HEK293 (cell line): Measurements from ENCODE around the gene VKORC1.

Experiments
- CTCF ChIA-PET: fragments of 350-600 bp; formaldehyde crosslinking; extraction: SDS; loops from one replicate; lab custom pipeline; 2021; ENCODE audit warnings: antibody characterized with exemption; lab: Yijun Ruan, JAX
- POLR2A ChIA-PET: fragments of 300-600 bp; formaldehyde crosslinking; extraction: SDS; loops from one replicate; lab custom pipeline; 2020; ENCODE audit warnings: antibody characterized with exemption, inconsistent platforms; lab: Yijun Ruan, JAX
- H3K27ac ChIP-seq: fragments of 200-500 bp; sonication (Bioruptor generic); 2 replicates; pipeline ENCODE4 v1.5.1; 2014; ENCODE audit warnings: low read depth, low read length, control low read depth, inconsistent platforms; ENCODE audit errors: extremely low read depth
- H3K36me3 ChIP-seq, 2 experiments: fragments of 200-500 bp in 1 of 2; sonication (Bioruptor generic) in 1 of 2; 1 replicate in 1 of 2; 2 replicates in 1 of 2; pipeline ENCODE4 v1.5.1; 2014 to 2017; ENCODE audit warnings: inconsistent platforms in 2 of 2, low read length in 2 of 2; ENCODE audit not compliant: control insufficient read depth in 2 of 2, insufficient read depth in 1 of 2
- H3K4me1 ChIP-seq: fragments of 200-500 bp; sonication (Bioruptor generic); 2 replicates; pipeline ENCODE4 v1.5.1; 2014; ENCODE audit warnings: mild to moderate bottlenecking, low read length, inconsistent platforms; ENCODE audit not compliant: control insufficient read depth, insufficient read depth
- H3K4me3 ChIP-seq: 2 replicates; pipeline ENCODE4 v1.5.1; 2011; ENCODE audit warnings: low read depth, mild to moderate bottlenecking, control low read depth, low read length, moderate library complexity
- H3K9me3 ChIP-seq: fragments of 200-500 bp; sonication (Bioruptor generic); 2 replicates; pipeline ENCODE4 v1.5.1; 2014; ENCODE audit warnings: low read depth, low read length, inconsistent platforms; ENCODE audit not compliant: control insufficient read depth, insufficient read depth
- GLIS1 ChIP-seq: fragments of 450-650 bp; formaldehyde crosslinking; IDR thresholded peaks from 2 replicates; pipeline ENCODE4 v1.5.1; 2016; ENCODE audit warnings: missing biosample characterization, missing genetic modification characterization
- GLIS2 ChIP-seq: fragments of 450-650 bp; formaldehyde crosslinking; IDR thresholded peaks from 2 replicates; pipeline ENCODE4 v1.5.1; 2016; ENCODE audit warnings: missing biosample characterization, missing genetic modification characterization
- SCRT2 ChIP-seq: fragments of 450-650 bp; formaldehyde crosslinking; IDR thresholded peaks from 2 replicates; pipeline ENCODE4 v1.5.1; 2016; ENCODE audit warnings: missing biosample characterization, missing genetic modification characterization
- TRIM28 ChIP-seq: IDR thresholded peaks from 2 replicates; pipeline ENCODE4 v1.6.1; 2011; ENCODE audit warnings: low read length, control low read depth, borderline replicate concordance
- ZNF2 ChIP-seq: fragments of 450-650 bp; formaldehyde crosslinking; IDR thresholded peaks from 2 replicates; pipeline ENCODE4 v1.5.1; 2016; ENCODE audit warnings: missing biosample characterization, missing genetic modification characterization
- ZNF311 ChIP-seq: fragments of 450-650 bp; formaldehyde crosslinking; IDR thresholded peaks from 2 replicates; pipeline ENCODE4 v1.5.1; 2017; ENCODE audit warnings: missing biosample characterization, missing genetic modification characterization, borderline replicate concordance
- ZNF571 ChIP-seq: fragments of 450-650 bp; formaldehyde crosslinking; IDR thresholded peaks from 2 replicates; pipeline ENCODE4 v1.5.0; 2017; ENCODE audit warnings: missing biosample characterization, missing genetic modification characterization
- ZNF677 ChIP-seq: fragments of 450-650 bp; IDR thresholded peaks from 2 replicates; pipeline ENCODE4 v1.5.0; 2018; ENCODE audit warnings: missing biosample characterization, mild to moderate bottlenecking, missing genetic modification characterization, moderate library complexity
- ZNF701 ChIP-seq: fragments of 450-650 bp; formaldehyde crosslinking; IDR thresholded peaks from 2 replicates; pipeline ENCODE4 v1.5.1; 2016; ENCODE audit warnings: missing biosample characterization, missing genetic modification characterization
- ZNF768 ChIP-seq: fragments of 450-650 bp; formaldehyde crosslinking; IDR thresholded peaks from 2 replicates; pipeline ENCODE4 v1.5.1; 2018; ENCODE audit warnings: missing biosample characterization, mild to moderate bottlenecking, missing genetic modification characterization
- TF ChIP-seq, protein P1 (sequence below): fragments of 450-650 bp; formaldehyde crosslinking; IDR thresholded peaks from 2 replicates; pipeline ENCODE4 v1.5.1; 2016; ENCODE audit warnings: missing biosample characterization, missing genetic modification characterization
- TF ChIP-seq, protein P2 (sequence below): fragments of 450-650 bp; formaldehyde crosslinking; IDR thresholded peaks from 2 replicates; pipeline ENCODE4 v1.5.1; 2017; ENCODE audit warnings: missing biosample characterization, missing genetic modification characterization
- TF ChIP-seq, protein P3 (sequence below): fragments of 450-650 bp; formaldehyde crosslinking; IDR thresholded peaks from 2 replicates; pipeline ENCODE4 v1.5.1; 2016; ENCODE audit warnings: missing biosample characterization, missing genetic modification characterization
- TF ChIP-seq, protein P4 (sequence below): fragments of 450-650 bp; formaldehyde crosslinking; IDR thresholded peaks from 2 replicates; pipeline ENCODE4 v1.5.1; 2016; ENCODE audit warnings: missing biosample characterization, missing genetic modification characterization

Gene VKORC1

DNA sequence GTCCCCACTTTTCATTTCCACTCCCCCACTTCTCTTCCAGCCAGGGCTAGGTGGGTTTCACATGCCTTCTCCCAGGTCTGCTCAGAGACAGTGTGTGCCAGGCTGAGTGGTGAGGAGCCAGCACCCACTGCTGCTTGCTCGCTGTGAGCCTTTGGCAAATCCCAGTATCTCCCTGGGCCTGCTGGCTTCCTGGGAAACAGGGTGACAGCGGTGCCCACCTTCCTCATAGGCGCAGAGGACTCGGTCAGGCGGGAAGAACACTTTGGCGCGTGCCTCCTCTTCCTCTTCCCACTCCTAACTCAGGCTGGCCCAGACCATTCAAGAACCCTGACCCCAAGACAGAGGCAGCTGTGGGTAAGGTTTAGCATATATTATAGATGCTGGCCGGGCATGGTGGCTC, 5.4 kb downstream of the VKORC1 start:
- ChIA-PET POLR2A (interaction anchor here (0.8 to 1.2 kb wide), 2 partner anchors 12 to 28 kb away, joined by 3 to 4 read pairs; partner anchors contain the start of gene KAT8), CTCF (no interaction called here)
- H3K27ac ChIP-seq = no peak overlapping the region
- no peaks in the 10 kb centered on the region for H3K9me3 ChIP-seq
- peaks cover 0 to 45% of the 10 kb centered on the region in 2 experiments; a peak in 2 of 3 replicates for H3K36me3 ChIP-seq
- TF ChIP-seq SCRT2 (no peak), ZNF701 (tag by site-specific recombination) (no peak), ZNF2 (tag by site-specific recombination) (no peak), ZNF311 (tag by site-specific recombination) (no peak), ZNF677 (tag by site-specific recombination) (no peak), TRIM28 (no peak), ZNF571 (tag by site-specific recombination) (no peak)
- TF ChIP-seq, protein P1, sequence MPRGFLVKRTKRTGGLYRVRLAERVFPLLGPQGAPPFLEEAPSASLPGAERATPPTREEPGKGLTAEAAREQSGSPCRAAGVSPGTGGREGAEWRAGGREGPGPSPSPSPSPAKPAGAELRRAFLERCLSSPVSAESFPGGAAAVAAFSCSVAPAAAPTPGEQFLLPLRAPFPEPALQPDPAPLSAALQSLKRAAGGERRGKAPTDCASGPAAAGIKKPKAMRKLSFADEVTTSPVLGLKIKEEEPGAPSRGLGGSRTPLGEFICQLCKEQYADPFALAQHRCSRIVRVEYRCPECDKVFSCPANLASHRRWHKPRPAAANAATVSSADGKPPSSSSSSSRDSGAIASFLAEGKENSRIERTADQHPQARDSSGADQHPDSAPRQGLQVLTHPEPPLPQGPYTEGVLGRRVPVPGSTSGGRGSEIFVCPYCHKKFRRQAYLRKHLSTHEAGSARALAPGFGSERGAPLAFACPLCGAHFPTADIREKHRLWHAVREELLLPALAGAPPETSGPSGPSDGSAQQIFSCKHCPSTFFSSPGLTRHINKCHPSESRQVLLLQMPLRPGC (tag by site-specific recombination) = no peak
- TF ChIP-seq, protein P2, sequence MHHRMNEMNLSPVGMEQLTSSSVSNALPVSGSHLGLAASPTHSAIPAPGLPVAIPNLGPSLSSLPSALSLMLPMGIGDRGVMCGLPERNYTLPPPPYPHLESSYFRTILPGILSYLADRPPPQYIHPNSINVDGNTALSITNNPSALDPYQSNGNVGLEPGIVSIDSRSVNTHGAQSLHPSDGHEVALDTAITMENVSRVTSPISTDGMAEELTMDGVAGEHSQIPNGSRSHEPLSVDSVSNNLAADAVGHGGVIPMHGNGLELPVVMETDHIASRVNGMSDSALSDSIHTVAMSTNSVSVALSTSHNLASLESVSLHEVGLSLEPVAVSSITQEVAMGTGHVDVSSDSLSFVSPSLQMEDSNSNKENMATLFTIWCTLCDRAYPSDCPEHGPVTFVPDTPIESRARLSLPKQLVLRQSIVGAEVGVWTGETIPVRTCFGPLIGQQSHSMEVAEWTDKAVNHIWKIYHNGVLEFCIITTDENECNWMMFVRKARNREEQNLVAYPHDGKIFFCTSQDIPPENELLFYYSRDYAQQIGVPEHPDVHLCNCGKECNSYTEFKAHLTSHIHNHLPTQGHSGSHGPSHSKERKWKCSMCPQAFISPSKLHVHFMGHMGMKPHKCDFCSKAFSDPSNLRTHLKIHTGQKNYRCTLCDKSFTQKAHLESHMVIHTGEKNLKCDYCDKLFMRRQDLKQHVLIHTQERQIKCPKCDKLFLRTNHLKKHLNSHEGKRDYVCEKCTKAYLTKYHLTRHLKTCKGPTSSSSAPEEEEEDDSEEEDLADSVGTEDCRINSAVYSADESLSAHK = no peak
- TF ChIP-seq, protein P3, sequence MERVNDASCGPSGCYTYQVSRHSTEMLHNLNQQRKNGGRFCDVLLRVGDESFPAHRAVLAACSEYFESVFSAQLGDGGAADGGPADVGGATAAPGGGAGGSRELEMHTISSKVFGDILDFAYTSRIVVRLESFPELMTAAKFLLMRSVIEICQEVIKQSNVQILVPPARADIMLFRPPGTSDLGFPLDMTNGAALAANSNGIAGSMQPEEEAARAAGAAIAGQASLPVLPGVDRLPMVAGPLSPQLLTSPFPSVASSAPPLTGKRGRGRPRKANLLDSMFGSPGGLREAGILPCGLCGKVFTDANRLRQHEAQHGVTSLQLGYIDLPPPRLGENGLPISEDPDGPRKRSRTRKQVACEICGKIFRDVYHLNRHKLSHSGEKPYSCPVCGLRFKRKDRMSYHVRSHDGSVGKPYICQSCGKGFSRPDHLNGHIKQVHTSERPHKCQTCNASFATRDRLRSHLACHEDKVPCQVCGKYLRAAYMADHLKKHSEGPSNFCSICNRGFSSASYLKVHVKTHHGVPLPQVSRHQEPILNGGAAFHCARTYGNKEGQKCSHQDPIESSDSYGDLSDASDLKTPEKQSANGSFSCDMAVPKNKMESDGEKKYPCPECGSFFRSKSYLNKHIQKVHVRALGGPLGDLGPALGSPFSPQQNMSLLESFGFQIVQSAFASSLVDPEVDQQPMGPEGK (tag by site-specific recombination) = no peak
- no peak overlapping the region for H3K4me3 ChIP-seq
- H3K4me1 ChIP-seq = peaks cover 3% of the 10 kb centered on the region; the same call in 1 of the 2 replicates

DNA sequence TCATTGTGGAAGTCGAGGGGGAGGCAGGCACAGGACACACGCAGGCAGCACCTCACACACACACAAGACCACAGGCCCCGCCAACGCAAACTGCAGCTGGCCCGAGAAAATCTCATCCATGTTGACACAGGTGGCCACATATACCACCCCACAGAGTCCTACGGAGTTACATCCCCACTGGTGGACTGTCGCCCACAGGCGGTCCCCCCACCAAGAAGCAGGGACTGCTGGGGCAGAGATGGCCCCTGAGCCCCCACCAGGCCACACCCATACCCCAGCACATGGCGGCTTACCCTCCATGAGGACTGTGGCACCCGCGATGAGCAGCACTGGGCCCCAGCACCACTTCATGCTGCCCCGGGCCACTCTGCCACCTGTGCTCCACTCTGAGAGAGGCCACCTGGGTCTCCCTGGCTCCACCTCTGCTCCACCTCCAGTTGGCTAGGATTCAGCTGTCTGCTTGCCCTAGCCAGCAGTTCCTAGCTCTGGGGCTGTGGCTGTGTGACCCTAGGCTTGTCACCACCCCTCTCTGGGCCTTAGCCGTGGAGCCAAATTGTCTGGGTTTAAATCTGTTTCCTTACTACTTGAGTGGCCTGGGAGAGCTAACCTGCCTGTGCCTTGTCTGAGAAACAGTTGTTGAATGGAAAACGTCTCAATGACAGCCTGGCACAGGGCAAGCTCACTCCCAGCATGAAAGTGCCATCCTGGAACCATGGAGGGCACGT, 6.0 kb downstream of the VKORC1 start, which contains the start of gene PRSS53:
Gene PRSS53, minus strand, starts transcription at position 485 of the 725 bp plus-strand sequence. Its CDS starts 134 bp downstream, at position 351.
- CTCF ChIA-PET = no interaction called here
- no peak within 1 kb of the TSS for H3K27ac ChIP-seq
- peaks cover 0 to 46% of the 10 kb centered on the region in 2 experiments; a peak in 2 of 3 replicates for H3K36me3 ChIP-seq
- H3K4me3 ChIP-seq = no peak within 1 kb of the TSS
- H3K9me3 ChIP-seq = no peaks in the 10 kb centered on the region
- H3K4me1 ChIP-seq = peaks cover 3% of the 10 kb centered on the region; the same call in 1 of the 2 replicates
- POLR2A ChIA-PET = interaction anchor here (0.8 to 1.2 kb wide), 2 partner anchors 11 to 29 kb away, joined by 3 to 4 read pairs; partner anchors contain the start of gene KAT8
- TF ChIP-seq GLIS2 (tag by site-specific recombination) = peak; percentile 43; the same call in 1 of the 2 replicates
- TF ChIP-seq, protein P4, sequence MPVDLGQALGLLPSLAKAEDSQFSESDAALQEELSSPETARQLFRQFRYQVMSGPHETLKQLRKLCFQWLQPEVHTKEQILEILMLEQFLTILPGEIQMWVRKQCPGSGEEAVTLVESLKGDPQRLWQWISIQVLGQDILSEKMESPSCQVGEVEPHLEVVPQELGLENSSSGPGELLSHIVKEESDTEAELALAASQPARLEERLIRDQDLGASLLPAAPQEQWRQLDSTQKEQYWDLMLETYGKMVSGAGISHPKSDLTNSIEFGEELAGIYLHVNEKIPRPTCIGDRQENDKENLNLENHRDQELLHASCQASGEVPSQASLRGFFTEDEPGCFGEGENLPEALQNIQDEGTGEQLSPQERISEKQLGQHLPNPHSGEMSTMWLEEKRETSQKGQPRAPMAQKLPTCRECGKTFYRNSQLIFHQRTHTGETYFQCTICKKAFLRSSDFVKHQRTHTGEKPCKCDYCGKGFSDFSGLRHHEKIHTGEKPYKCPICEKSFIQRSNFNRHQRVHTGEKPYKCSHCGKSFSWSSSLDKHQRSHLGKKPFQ (tag by site-specific recombination) = no peak
- TF ChIP-seq GLIS1 (tag by site-specific recombination) = peak; percentile 57
- TF ChIP-seq ZNF768 (tag by site-specific recombination) = peak; percentile 88; the same call in 1 of the 2 replicates
- TF ChIP-seq, all 188 proteins: peak for 3
